ENCODE measurements around the gene ISCA1. TPM values are rescaled to one million over a fixed set of nuclear protein-coding genes. Genes with fewer than 3 reads are reported as not detected.

ISCA1 gene
- polyA plus RNA-seq, 3 donors, result 16.4 to 55.2 (median 40.7) TPM

DNA sequence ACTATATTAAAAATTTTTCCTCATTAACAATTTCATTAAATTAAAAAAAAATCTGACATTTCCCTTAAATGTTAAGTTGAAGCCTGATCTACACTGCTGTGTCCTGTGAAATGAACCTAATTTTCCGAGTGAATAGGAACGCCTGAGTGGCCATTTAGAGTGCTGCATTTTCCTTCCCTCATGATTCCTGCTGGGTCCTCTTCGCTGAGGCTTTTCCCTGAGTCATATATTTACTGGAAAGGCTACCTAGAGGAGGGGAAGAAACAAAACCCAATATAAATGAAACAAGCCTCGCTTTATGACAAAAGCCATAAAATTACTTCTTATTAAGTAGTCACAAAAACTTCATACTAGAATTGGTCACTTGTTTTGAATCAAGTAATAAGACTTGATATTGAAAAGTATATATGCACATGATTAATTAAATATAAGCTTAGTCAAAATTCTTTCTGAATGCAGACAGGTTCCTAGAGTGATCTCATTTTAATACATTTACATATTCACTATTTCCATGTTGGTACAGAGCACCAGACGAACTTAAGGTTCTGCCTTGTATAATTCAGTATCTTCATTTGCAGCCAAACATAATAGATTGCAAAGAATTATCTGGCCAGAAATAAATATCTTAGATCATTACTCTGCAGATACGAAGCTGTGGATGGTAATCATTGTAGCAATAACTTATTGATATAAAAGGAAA lies 6.3 kb upstream of the ISCA1 start:
- WGBS, 3 donors, result 90 to 95% (median 91%) methylated on average over 6 of the region's 6 CpGs
- H3K27ac ChIP-seq (ENCODE audit: low read depth, low read length), result no peak overlapping the region

GRCh38 chr9:86287013-86287412 lies 4.7 kb upstream of the ISCA1 start:
- 47 to 66% (median 59%) methylated on average over 7 of the region's 7 CpGs for WGBS, 3 donors
- no peak overlapping the region for H3K27ac ChIP-seq (ENCODE audit: low read depth, low read length)

- 43 to 59% (median 56%) methylated on average over 3 of the region's 3 CpGs for WGBS, 3 donors
- no peak overlapping the region for H3K27ac ChIP-seq (ENCODE audit: low read depth, low read length)
Measured at GRCh38 chr9:86286278-86286677, 3.9 kb upstream of the ISCA1 start.

DNA sequence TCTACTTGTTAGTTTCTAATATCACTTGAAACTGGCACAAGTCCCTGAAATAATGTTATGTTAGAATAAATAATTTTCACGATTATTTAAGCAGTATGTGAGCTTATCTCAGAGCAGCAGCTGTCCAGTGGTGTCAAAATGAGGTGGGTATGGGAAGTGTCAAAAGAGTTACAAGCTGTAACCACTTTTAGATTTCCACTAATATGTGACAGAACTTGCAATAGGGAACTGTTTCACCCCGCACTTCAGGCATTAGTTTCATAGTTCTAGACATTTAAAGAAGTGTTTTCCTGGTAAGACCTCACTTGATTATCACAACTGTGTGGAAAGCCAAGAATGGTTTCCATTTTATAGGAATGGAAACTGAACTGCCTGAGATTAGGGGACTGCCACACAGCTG lies 2.9 kb upstream of the ISCA1 start:
- no peak overlapping the region for H3K27ac ChIP-seq (ENCODE audit: low read depth, low read length)
- WGBS, 3 donors, result 45 to 56% (median 49%) methylated on average over 2 of the region's 2 CpGs

DNA sequence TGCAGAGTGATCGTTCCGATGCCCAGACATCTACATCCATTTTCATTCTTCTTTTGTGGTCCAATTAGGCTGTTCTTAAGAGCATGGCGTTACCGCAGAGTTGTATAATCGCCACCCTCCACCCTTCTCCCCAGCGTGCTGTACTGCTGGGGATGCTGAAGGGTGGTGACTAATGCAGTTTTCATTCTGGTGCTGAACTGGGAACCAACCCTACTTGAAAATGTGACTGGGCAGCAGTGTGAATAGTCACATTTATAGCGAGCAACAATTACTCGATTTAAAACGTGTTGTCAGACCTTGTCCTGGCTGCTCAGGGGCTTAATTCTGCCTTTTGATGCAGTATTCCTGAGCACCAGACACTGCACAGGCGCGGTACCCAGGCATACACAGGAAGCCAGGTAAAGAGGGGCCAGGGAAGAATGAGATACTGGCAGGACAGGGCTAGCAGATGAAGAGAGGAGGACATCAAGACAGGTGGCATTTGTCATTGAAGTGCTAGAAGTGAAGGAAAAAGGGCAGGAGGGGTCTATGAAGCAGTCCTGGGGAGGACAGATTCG lies 719 bp upstream of the ISCA1 start:
- 15 to 17% (median 16%) methylated on average over 12 of the region's 12 CpGs for WGBS, 3 donors
- no peak overlapping the region for H3K27ac ChIP-seq (ENCODE audit: low read depth, low read length)

DNA sequence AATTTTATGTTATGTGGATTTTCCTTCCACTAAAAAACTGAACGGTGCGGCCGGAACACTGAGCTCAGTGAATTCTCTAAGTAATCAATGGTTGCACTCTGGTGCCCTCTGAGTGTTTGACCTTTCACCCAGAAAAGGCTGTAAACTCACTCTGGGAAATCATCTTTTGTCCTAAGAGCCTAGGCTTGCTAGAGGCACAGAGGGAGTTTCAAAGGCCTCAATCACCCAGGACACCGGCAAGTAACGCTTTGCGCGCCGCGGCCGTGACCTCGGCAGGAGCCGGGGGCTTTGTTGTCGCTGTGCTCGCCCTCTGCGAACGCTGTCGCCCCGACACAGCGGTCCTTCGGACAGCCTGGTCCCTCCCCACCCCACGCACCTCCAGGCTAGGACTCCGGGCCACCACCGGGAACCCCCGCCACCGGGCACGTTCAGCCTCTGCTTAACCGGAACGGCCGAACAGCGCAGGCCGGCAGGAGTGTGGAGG lies 703 bp downstream of the ISCA1 start:
- H3K27ac ChIP-seq (ENCODE audit: low read depth, low read length), result peak overlapping the region; percentile 48
- WGBS, 3 donors, result 0 to 1% (median 1%) methylated on average over 31 of the region's 31 CpGs

DNA sequence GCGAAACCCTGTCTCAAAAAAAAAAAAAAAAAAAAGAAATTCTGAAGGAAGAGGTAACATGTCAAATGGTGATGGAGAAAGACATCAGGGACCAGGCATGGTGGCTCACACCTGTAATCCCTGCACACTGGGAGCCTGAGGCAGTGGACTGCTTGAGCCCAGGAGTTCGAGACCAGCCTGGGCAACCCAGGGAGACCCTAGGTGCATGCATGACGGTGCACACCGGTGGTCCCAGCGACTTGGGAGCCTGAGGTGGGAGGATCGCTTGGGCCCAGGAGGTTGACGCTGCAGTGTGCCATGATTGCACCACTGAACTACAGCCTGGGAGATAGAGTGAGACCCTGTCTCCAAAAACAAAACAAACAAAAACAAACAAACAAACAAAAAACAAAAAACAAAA lies 1.8 kb downstream of the ISCA1 start:
- H3K27ac ChIP-seq (ENCODE audit: low read depth, low read length), result no peak overlapping the region
- 92 to 94% (median 93%) methylated on average over 6 to 7 of the region's 7 CpGs for WGBS, 3 donors

GRCh38 chr9:86279839-86280238 lies 2.5 kb downstream of the ISCA1 start:
- 73 to 98% (median 94%) methylated on average over 3 of the region's 3 CpGs for WGBS, 3 donors
- H3K27ac ChIP-seq (ENCODE audit: low read depth, low read length), result no peak overlapping the region

DNA sequence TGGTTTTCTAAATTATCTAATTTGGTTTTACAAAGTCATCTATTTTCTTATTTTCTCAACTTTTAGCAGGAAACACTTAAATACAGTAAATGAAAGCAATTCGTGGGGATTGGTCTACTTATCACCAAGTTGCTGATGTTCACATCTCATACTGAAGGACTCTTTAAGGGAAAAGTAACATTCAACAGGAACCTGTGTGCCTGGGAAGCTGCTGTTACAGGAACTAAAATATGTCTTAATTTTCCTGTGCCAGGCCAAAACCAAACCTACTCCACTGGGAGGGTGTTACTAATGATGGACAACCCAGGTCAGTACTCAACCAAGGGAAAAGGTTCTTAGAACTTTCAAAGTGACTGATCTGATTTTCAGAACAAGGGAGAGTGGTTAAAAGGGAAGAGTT lies 5.3 kb downstream of the ISCA1 start:
- 37 to 53% (median 47%) methylated on average over 1 of the region's 1 CpG for WGBS, 3 donors
- H3K27ac ChIP-seq (ENCODE audit: low read depth, low read length), result no peak overlapping the region

DNA sequence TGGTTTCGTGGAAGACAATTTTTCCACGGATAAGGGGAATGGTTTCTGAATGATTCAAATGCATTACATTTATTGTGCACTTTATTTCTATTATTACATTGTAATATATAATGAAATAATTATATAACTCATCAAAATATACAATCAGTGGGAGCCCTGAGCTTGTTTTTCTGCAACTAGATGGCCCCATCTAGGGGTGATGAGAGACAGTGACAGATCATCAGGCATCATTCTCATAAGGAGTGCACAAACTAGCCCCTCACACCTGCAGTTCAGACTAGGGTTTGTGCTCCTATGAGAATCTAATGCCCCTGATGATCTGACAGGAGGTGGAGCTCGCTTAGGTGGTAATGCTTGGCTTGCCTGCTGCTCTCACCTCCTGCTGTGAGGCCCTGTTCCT lies 6.4 kb downstream of the ISCA1 start:
- H3K27ac ChIP-seq (ENCODE audit: low read depth, low read length), result no peak overlapping the region
- 90 to 95% (median 91%) methylated on average over 3 of the region's 3 CpGs for WGBS, 3 donors

DNA sequence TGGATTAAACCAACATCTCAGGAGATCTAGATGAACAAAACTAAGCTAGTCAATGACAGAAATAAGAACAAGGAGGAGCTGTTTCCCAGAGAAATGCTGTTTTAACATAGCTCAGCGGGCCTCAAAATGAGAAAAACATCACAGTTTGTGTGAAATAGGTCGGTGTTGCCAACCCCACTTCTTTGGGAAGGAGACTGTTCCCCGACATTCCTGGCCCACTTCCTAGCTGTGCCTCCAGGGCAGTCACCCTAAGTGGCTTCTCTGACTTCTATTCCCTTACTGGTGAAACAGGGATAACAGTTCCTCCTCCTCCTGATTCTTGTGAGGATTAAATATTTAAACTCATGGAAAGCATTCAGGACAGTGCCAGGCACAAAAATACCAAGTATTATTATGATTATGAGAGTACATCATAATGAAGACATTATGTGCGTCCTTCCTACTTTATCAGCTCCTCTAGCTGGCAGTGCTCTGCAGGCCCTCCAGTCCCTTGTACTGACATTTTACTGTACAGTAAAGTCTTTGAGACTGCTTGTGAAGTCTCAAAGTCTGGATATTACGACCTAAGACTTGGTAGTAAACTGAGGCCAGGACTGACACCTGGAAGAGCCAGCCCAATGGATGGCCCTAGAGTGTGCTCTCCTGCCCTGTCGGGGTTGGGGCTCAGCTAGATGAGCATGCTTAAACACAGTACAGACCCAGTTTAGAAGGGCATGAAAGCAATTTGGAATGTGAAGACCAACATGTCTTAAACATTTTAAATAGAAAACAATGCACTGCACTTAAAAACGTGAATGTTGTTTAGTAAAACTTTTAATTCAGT lies 7.3 kb downstream of the ISCA1 start:
- no peak overlapping the region for H3K27ac ChIP-seq (ENCODE audit: low read depth, low read length)
- 75 to 83% (median 80%) methylated on average over 7 of the region's 7 CpGs for WGBS, 3 donors

DNA sequence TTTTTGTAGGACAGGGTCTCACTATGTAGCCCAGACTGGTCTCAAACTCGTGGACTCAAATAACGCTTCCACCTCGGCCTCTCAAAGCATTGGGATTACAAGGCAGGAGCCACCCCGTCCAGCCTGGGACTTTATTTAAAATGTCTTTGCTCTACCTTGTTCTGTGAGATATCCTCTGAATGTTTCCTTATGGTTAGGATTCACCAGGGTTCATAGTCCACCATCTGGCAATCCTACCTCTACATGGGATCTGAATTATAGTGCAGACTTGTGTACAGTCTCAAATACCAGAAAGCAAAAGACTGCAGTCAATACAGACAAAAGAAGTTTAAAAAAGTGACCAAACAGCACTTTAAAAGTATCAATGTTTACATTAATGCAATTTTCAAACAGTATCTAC lies 10.1 kb downstream of the ISCA1 start:
- no peak overlapping the region for H3K27ac ChIP-seq (ENCODE audit: low read depth, low read length)
- 92 to 96% (median 95%) methylated on average over 4 of the region's 4 CpGs for WGBS, 3 donors

- no peak overlapping the region for H3K27ac ChIP-seq (ENCODE audit: low read depth, low read length)
- 89 to 93% (median 93%) methylated on average over 6 of the region's 6 CpGs for WGBS, 3 donors
Measured at GRCh38 chr9:86263876-86264275, 18.5 kb downstream of the ISCA1 start.

GRCh38 chr9:86262492-86262891 lies 19.8 kb downstream of the ISCA1 start:
- no peak overlapping the region for H3K27ac ChIP-seq (ENCODE audit: low read depth, low read length)

DNA sequence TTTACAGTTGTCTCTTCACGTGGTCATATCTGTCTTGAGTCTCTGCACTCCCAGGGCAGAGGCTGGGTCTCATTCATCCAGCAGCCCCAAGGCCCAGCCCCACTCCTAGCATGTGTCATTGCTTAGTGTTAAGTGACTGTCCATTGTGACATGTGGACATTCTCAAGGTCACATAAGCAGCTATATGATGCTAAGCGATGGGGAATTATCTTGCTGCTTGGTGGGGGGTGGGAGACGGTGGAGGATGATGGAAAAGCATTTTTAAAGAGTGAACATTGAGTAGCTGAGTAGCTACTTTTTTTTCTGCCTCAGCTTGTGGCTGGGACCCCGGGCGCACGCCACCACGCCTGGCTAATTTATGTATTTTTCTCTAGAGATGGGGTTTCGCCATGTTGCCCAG lies 22.8 kb downstream of the ISCA1 start, which contains the start of gene C9orf153:
Gene C9orf153, minus strand, starts transcription at position 101 of the 400 bp plus-strand sequence. CDS start 30,054 bp downstream, outside the sequence.
- no peak within 1 kb of the TSS for H3K27ac ChIP-seq (ENCODE audit: low read depth, low read length)
- WGBS, 3 donors, result 86 to 91% (median 86%) methylated on average over 8 of the region's 8 CpGs

More at GRCh38 chr9:86262492-86262891, 19.8 kb downstream of the ISCA1 start:
- 66 to 87% (median 86%) methylated on average over 4 of the region's 4 CpGs for WGBS, 3 donors

DNA sequence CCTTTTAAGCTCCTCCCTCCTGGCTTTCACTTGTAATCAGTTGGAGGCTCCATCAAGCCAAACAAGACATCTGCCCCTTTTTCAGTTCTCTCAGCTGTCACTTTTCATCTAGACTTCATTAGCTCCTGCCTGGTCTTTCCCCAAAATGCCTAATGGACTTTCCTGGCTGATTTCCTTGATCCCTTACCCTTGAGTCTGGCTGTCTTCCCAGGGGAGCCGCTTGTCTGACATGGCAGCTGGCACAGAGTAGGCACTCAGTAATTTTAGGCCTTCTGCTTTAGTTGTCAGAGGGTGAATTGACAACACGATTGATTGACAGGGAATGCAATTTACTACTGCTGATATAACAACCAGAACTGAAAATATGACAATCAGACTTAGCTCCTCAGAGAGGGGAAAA lies 24.9 kb downstream of the ISCA1 start:
- no peak overlapping the region for H3K27ac ChIP-seq (ENCODE audit: low read depth, low read length)
- WGBS, 3 donors, result 83 to 85% (median 84%) methylated on average over 2 of the region's 2 CpGs

DNA sequence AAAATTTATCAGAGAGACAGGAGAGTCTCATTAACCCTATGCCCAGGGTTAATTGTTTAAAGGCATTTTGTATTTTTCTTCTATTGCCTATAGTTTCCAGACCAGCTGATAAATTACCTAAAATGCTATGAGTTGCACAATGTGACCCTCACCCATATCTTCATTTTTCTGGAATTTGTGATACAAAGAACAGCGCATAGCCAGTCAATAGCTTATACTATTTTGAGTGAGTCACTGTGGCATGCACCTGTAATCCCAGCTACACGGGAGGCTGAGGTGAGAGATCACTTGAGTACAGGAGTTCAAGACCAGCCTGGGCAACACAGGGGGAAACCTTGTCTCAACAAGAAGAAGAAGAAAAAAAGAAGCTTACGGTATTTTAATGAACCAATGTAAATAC lies 25.7 kb downstream of the ISCA1 start:
- WGBS, 3 donors, result 62 to 87% (median 81%) methylated on average over 3 of the region's 3 CpGs
- H3K27ac ChIP-seq (ENCODE audit: low read depth, low read length), result no peak overlapping the region

DNA sequence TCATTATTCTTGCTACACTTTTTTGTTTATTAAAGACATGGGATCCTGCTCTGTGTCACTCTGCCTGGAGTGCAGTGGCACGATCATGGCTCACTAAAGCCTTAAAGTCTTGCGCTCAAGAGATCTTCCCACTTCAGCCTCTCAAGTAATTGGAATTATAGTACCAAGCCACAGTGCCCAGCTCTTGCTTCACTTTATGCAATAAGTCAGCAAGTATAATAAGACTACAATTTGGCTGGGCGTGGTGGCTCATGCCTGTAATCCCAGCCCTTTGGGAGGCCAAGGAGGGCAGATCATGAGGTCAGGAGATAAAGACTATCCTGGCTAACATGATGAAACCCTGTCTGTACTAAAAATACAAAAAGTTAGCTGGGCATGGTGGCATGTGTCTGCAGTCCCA lies 28.8 kb downstream of the ISCA1 start:
- WGBS, 3 donors, result 95 to 97% (median 97%) methylated on average over 3 of the region's 3 CpGs

GRCh38 chr9:86252870-86253269 lies 29.5 kb downstream of the ISCA1 start:
- 83 to 98% (median 95%) methylated on average over 1 of the region's 1 CpG for WGBS, 3 donors
- H3K27ac ChIP-seq (ENCODE audit: low read depth, low read length), result no peak overlapping the region

More for the DNA sequence above, 28.8 kb downstream of the ISCA1 start:
- no peak overlapping the region for H3K27ac ChIP-seq (ENCODE audit: low read depth, low read length)

All from adipose tissue (tissue), 3 donors.